CD14-positive monocyte (primary cell): ENCODE data around the gene UBR1. TPM values are rescaled to one million over a fixed set of nuclear protein-coding genes. Genes with fewer than 3 reads are reported as not detected.

Experiments
- DNase-seq, 3 donors: peaks; one replicate each; pipeline ENCODE4 v3.0.0-alpha.2; 2011 to 2022
- H2AFZ ChIP-seq: 2 replicates; pipeline ENCODE4 v1.6.0; 2012; ENCODE audit warnings: mild to moderate bottlenecking, low read depth, low read length, inconsistent platforms; ENCODE audit not compliant: insufficient read depth, poor library complexity, severe bottlenecking
- H3K27ac ChIP-seq, 2 donors: 1 replicate in 1 of 2; 2 replicates in 1 of 2; pipeline ENCODE4 v1.5.1; 2012 to 2013; ENCODE audit warnings: low read length in 2 of 2, control low read depth in 1 of 2, inconsistent platforms in 1 of 2, low read depth in 1 of 2, mild to moderate bottlenecking in 1 of 2
- H3K27me3 ChIP-seq, 2 donors: one replicate each; pipeline versions ENCODE4 v1.6.0 to v1.6.1; 2011 to 2013; ENCODE audit warnings: low read length in 2 of 2; ENCODE audit not compliant: control insufficient read depth in 2 of 2, insufficient read depth in 2 of 2
- H3K36me3 ChIP-seq, 2 donors: replicated peaks in 1 of 2; 1 replicate in 1 of 2; 2 replicates in 1 of 2; pipeline versions ENCODE4 v1.5.1 to v1.6.1; 2012 to 2013; ENCODE audit warnings: low read length in 2 of 2, control low read depth in 1 of 2, inconsistent platforms in 1 of 2, mild to moderate bottlenecking in 1 of 2; ENCODE audit not compliant: insufficient read depth in 2 of 2, control insufficient read depth in 1 of 2
- H3K4me1 ChIP-seq, 2 donors: 1 replicate in 1 of 2; 2 replicates in 1 of 2; pipeline versions ENCODE4 v1.5.1 to v1.6.1; 2012 to 2013; ENCODE audit warnings: low read length in 2 of 2, control low read depth in 1 of 2, inconsistent platforms in 1 of 2, mild to moderate bottlenecking in 1 of 2, moderate library complexity in 1 of 2; ENCODE audit not compliant: insufficient read depth in 2 of 2, control insufficient read depth in 1 of 2
- H3K4me2 ChIP-seq: replicated peaks from 2 replicates; pipeline ENCODE3; 2012; ENCODE audit warnings: low read length, moderate library complexity, mild to moderate bottlenecking; ENCODE audit not compliant: poor library complexity, severe bottlenecking; ENCODE audit errors: extremely low read depth
- H3K4me3 ChIP-seq, 3 experiments: fragments of 200-600 bp in 1 of 3; sonication (generic) in 1 of 3; replicated peaks in 1 of 3; 1 replicate in 2 of 3; 2 replicates in 1 of 3; pipeline ENCODE4 v1.5.1; 2011 to 2013; ENCODE audit warnings: low read length in 3 of 3, mild to moderate bottlenecking in 3 of 3, control low read depth in 2 of 3, low read depth in 2 of 3, inconsistent platforms in 1 of 3, moderate library complexity in 1 of 3
- H3K79me2 ChIP-seq: 2 replicates; pipeline ENCODE4 v1.6.0; 2012; ENCODE audit warnings: mild to moderate bottlenecking, control low read depth, inconsistent platforms, low read length, moderate library complexity; ENCODE audit not compliant: insufficient read depth
- H3K9ac ChIP-seq: 2 replicates; pipeline ENCODE4 v1.6.0; 2017; ENCODE audit warnings: low read length, mild to moderate bottlenecking; ENCODE audit not compliant: insufficient read depth, poor library complexity, severe bottlenecking
- H3K9me3 ChIP-seq, 2 donors: replicated peaks in 1 of 2; 1 replicate in 1 of 2; 2 replicates in 1 of 2; pipeline versions ENCODE4 v1.5.1 to v1.6.1; 2012 to 2013; ENCODE audit warnings: low read length in 2 of 2, control low read depth in 1 of 2; ENCODE audit not compliant: control insufficient read depth in 1 of 2, insufficient read depth in 1 of 2
- H4K20me1 ChIP-seq: 2 replicates; pipeline ENCODE4 v1.6.0; 2012; ENCODE audit warnings: mild to moderate bottlenecking, low read length, control low read depth, moderate library complexity; ENCODE audit not compliant: insufficient read depth
- H3K27ac Mint-ChIP-seq, 7 donors: one replicate each; pipeline ENCODE4 v1.8.0; 2020; ENCODE audit warnings: mild to moderate bottlenecking in 7 of 7, mixed read lengths in 7 of 7, moderate library complexity in 6 of 7, inconsistent platforms in 2 of 7
- H3K27me3 Mint-ChIP-seq, 3 donors: one replicate each; pipeline ENCODE4 v1.8.0; 2021 to 2022; ENCODE audit warnings: low read depth in 3 of 3, mild to moderate bottlenecking in 3 of 3, mixed read lengths in 3 of 3, moderate library complexity in 3 of 3, inconsistent platforms in 1 of 3
- H3K36me3 Mint-ChIP-seq, 2 donors: one replicate each; pipeline ENCODE4 v1.8.0; 2020; ENCODE audit warnings: mixed read lengths in 2 of 2, inconsistent platforms in 1 of 2, mild to moderate bottlenecking in 1 of 2
- H3K4me1 Mint-ChIP-seq: one replicate; pipeline ENCODE4 v1.8.0; 2020; ENCODE audit warnings: mild to moderate bottlenecking, mixed read lengths
- H3K4me3 Mint-ChIP-seq, 2 donors: one replicate each; pipeline ENCODE4 v1.8.0; 2020; ENCODE audit warnings: mild to moderate bottlenecking in 2 of 2, mixed read lengths in 2 of 2, moderate library complexity in 1 of 2
- H3K9me3 Mint-ChIP-seq, 7 donors: one replicate each; pipeline ENCODE4 v1.8.0; 2020 to 2022; ENCODE audit warnings: mixed read lengths in 7 of 7, mild to moderate bottlenecking in 6 of 7, moderate library complexity in 6 of 7, inconsistent platforms in 2 of 7
- CTCF ChIP-seq: fragments of 200-600 bp; IDR thresholded peaks from one replicate; pipeline ENCODE4 v1.8.0; 2022; ENCODE audit warnings: antibody characterized with exemption, mild to moderate bottlenecking
- WGBS: methylation state at CpG from one replicate; pipeline ENCODE4 v1.1.5; 2013; ENCODE audit warnings: missing lambda C conversion rate; ENCODE audit not compliant: insufficient coverage; 5-methylcytosine and 5-hydroxymethylcytosine counted together
- intact Hi-C, 2 donors: fragments of 100-400 bp; cut with micrococcal nuclease; formaldehyde crosslinking; loops; one replicate each; pipeline versions ENCODE4 v1.15.0 to v1.15.1; 2023
- polyA plus RNA-seq, 3 donors: library from polyadenylated mRNA; depleted of rRNA in 1 of 3; unstranded in 2 of 3; stranded (reverse) in 1 of 3; fragments of 300-500 nt in 2 of 3; fragments of >200 nt in 1 of 3; fragmentation: Illumina TruSeq in 2 of 3; gene quantifications; 1 replicate in 2 of 3; 2 replicates in 1 of 3; pipeline ENCODE4 v1.2.3, GENCODE V29; 2012 to 2021

The UBR1 gene
- polyA plus RNA-seq, 3 donors, result 5.1 to 7.9 (median 6.3) TPM

- intact Hi-C loops, result no loop called here
- no peak for DNase-seq
- H3K79me2 ChIP-seq, result no peaks in the 10 kb centered on the region
- Mint-ChIP-seq H3K36me3 (peaks cover 55 to 74% of the 10 kb centered on the region in 2 donors), H3K9me3 (no peaks in the 10 kb centered on the region), H3K27me3 (no peaks in the 10 kb centered on the region), H3K4me3 (no peak overlapping the region), H3K27ac (no peak overlapping the region), H3K4me1 (no peaks in the 10 kb centered on the region)
- no peaks in the 10 kb centered on the region for H3K27me3 ChIP-seq
- H3K9me3 ChIP-seq, result no peaks in the 10 kb centered on the region
- no peak overlapping the region for H2AFZ ChIP-seq
- no CpG with 5 or more reads among the region's 2 CpGs for WGBS
- H3K4me2 ChIP-seq, result no peak overlapping the region
- H3K27ac ChIP-seq, result no peak overlapping the region
- H4K20me1 ChIP-seq, result no peaks in the 10 kb centered on the region
- H3K4me3 ChIP-seq, result no peak overlapping the region
- H3K4me1 ChIP-seq, result no peaks in the 10 kb centered on the region
- H3K36me3 ChIP-seq, result peaks cover 78 to 100% of the 10 kb centered on the region in 2 donors
- no peak overlapping the region for H3K9ac ChIP-seq
- no peak for TF ChIP-seq CTCF
Observed at GRCh38 chr15:43151688-43152087, 45.9 kb upstream of the UBR1 start.

- H4K20me1 ChIP-seq, result no peaks in the 10 kb centered on the region
- H3K4me1 ChIP-seq, result no peaks in the 10 kb centered on the region
- no peaks in the 10 kb centered on the region for H3K27me3 Mint-ChIP-seq
- peaks cover 56 to 77% of the 10 kb centered on the region in 2 donors for H3K36me3 Mint-ChIP-seq
- no peaks in the 10 kb centered on the region for H3K4me1 Mint-ChIP-seq
- H3K4me2 ChIP-seq, result no peak overlapping the region
- intact Hi-C loops, result no loop called here
- no peak overlapping the region for H3K9ac ChIP-seq
- no CpG with 5 or more reads among the region's 5 CpGs for WGBS
- H3K36me3 ChIP-seq, result peaks cover 75 to 98% of the 10 kb centered on the region in 2 donors
- H3K27ac ChIP-seq, result no peak overlapping the region
- no peak overlapping the region for H2AFZ ChIP-seq
- no peak overlapping the region for H3K4me3 ChIP-seq
- no peaks in the 10 kb centered on the region for H3K9me3 Mint-ChIP-seq
- no peaks in the 10 kb centered on the region for H3K79me2 ChIP-seq
- H3K27ac Mint-ChIP-seq, result peak overlapping the region in 1 of 7 donors; percentile 2
- H3K9me3 ChIP-seq, result no peaks in the 10 kb centered on the region
- no peaks in the 10 kb centered on the region for H3K27me3 ChIP-seq
- TF ChIP-seq CTCF, result no peak
- peak in 1 of 3 donors; percentile 34 for DNase-seq
- no peak overlapping the region for H3K4me3 Mint-ChIP-seq
Observed at GRCh38 chr15:43150191-43150929, 44.5 kb upstream of the UBR1 start.
